Measurements from ENCODE around the gene CCDC8. TPM values are rescaled to one million over a fixed set of nuclear protein-coding genes. Genes with fewer than 3 reads are reported as not detected.

Gene CCDC8
- total and polyA plus RNA-seq, 2 of the 4 experiments (the other 2 are of a cell fraction) = 9.3 to 10.2 TPM

- Histone ChIP-seq H2BK15ac (ENCODE audit: low read depth, low read length) (no peak overlapping the region), H3K36me3 (ENCODE audit: control insufficient read depth, insufficient read depth, low read length) (no peaks in the 10 kb centered on the region), H3K9me3 (ENCODE audit: control insufficient read depth, insufficient read depth, low read length) (no peaks in the 10 kb centered on the region), H3K4me1 (ENCODE audit: control insufficient read depth, insufficient read depth, low read length) (no peaks in the 10 kb centered on the region), H3K56ac (ENCODE audit: extremely low read depth, insufficient read depth, low read length) (no peak overlapping the region), H3K9ac (ENCODE audit: low read depth, low read length) (no peak overlapping the region), H2AK9ac (replicated peaks; ENCODE audit: low read depth, low read length, poor library complexity) (no peak overlapping the region), H2BK20ac (ENCODE audit: low read depth, low read length) (no peak overlapping the region), H3K4ac (ENCODE audit: low read depth, low read length) (no peak overlapping the region), H3K4me3 (ENCODE audit: insufficient read depth, low read depth, low read length) (no peak overlapping the region), H2AK5ac (ENCODE audit: low read depth, low read length) (no peak overlapping the region), H4K8ac (ENCODE audit: low read depth in 2 of 2, low read length in 2 of 2) (no peak overlapping the region), H3K27ac (ENCODE audit: insufficient read depth, low read length) (no peak overlapping the region), H2BK120ac (ENCODE audit: low read depth, low read length) (no peak overlapping the region), H4K5ac (ENCODE audit: low read depth, low read length) (no peak overlapping the region), H3K9me1 (ENCODE audit: insufficient read depth, low read length) (no peaks in the 10 kb centered on the region), H4K20me1 (ENCODE audit: insufficient read depth, low read length) (no peaks in the 10 kb centered on the region), H4K91ac (ENCODE audit: insufficient read depth, low read depth, low read length) (no peak overlapping the region), H3K14ac (replicated peaks; ENCODE audit: low read depth, low read length) (no peak overlapping the region), H3K23ac (ENCODE audit: low read depth, low read length) (no peak overlapping the region), H3K79me1 (ENCODE audit: low read depth in 1 of 2, low read length in 2 of 2) (no peaks in the 10 kb centered on the region), H3K18ac (ENCODE audit: low read depth, low read length) (no peak overlapping the region), H3K4me2 (ENCODE audit: low read depth, low read length) (no peak overlapping the region), H2AFZ (replicated peaks; ENCODE audit: low read length, poor library complexity) (no peak overlapping the region), H2BK5ac (ENCODE audit: low read depth, low read length, poor library complexity, severe bottlenecking) (no peak overlapping the region), H3K27me3 (ENCODE audit: control insufficient read depth, insufficient read depth, low read length) (peaks cover 5% of the 10 kb centered on the region)
- intact Hi-C loops (cut with micrococcal nuclease) (no loop called here), dilution Hi-C loops (cut with HindIII; ENCODE audit: low sequenced_read_pairs, unreplicated experiment) (no loop called here), in situ Hi-C loops (cut with MboI; ENCODE audit: low sequenced_read_pairs) (no loop called here)
- ChIA-PET CTCF (no interaction called here), POLR2A (ENCODE audit: unreplicated experiment) (no interaction called here)
- BruUV-seq (replicated peaks) = no TSS peak
- DNase-seq (no peak), ATAC-seq (ENCODE audit: low read depth) (no peak)
- TF ChIP-seq BHLHE40 (IDR thresholded peaks at IDR 0.05; ENCODE audit: low read depth, low read length) (no peak), MAFK (IDR thresholded peaks at IDR 0.05; ENCODE audit: low read depth, low read length) (no peak), CEBPB (IDR thresholded peaks at IDR 0.05; ENCODE audit: low read depth, low read length) (no peak), POLR2A (IDR thresholded peaks at IDR 0.05; ENCODE audit: low read depth, low read length) (no peak), MXI1 (IDR thresholded peaks at IDR 0.05; ENCODE audit: borderline replicate concordance, low read depth, low read length) (no peak), CTCF (conservative IDR thresholded peaks at IDR 0.05; ENCODE audit: low read depth, low read length) (no peak), FOS (IDR thresholded peaks at IDR 0.05; ENCODE audit: low read depth, low read length) (no peak), RCOR1 (IDR thresholded peaks at IDR 0.05; ENCODE audit: insufficient replicate concordance, low read length) (no peak), ELK1 (IDR thresholded peaks at IDR 0.05; ENCODE audit: borderline replicate concordance, low read depth, low read length) (no peak), RFX5 (IDR thresholded peaks at IDR 0.05; ENCODE audit: low read depth, low read length) (no peak), MAZ (IDR thresholded peaks at IDR 0.05; ENCODE audit: borderline replicate concordance, low read depth, low read length) (no peak), SMC3 (IDR thresholded peaks at IDR 0.05; ENCODE audit: low read depth, low read length) (no peak), NFE2L2 (IDR thresholded peaks at IDR 0.05; ENCODE audit: low read depth, low read length) (no peak), RAD21 (IDR thresholded peaks at IDR 0.05; ENCODE audit: low read length) (no peak), USF2 (IDR thresholded peaks at IDR 0.05; ENCODE audit: low read depth, low read length) (no peak), CHD1 (IDR thresholded peaks at IDR 0.05; ENCODE audit: low read depth, low read length) (no peak)
- WGBS, 2 experiments (ENCODE audit: extremely low coverage in 2 of 2, insufficient read length in 1 of 2) = 95% methylated on average over 4 of the region's 7 CpGs; no CpG with 5 or more reads in 1 of the 2 experiments
Observed at GRCh38 chr19:46420056-46420455, 6.7 kb upstream of the CCDC8 start.

Data from IMR-90 (cell line).